CD4-positive, alpha-beta memory T cell (primary cell): ENCODE data around the gene STX18. TPM values are rescaled to one million over a fixed set of nuclear protein-coding genes. Genes with fewer than 3 reads are reported as not detected.
"Not testable (repeated sequence)": the region's sequence is repeated elsewhere in the genome, so short reads cannot be mapped to it uniquely, and the experiment has no call there.

ENCODE experiments used
- CTCF ChIA-PET: fragments of 350-600 bp; sonication (Branson Sonifier 250); formaldehyde crosslinking; loops from one replicate; lab custom pipeline; 2021; ENCODE audit warnings: inconsistent platforms; ENCODE audit not compliant: partially characterized antibody; lab: Charles Lee
- POLR2A ChIA-PET: fragments of 350-600 bp; sonication (Branson Sonifier 250); formaldehyde crosslinking; loops from one replicate; lab custom pipeline; 2021; ENCODE audit not compliant: partially characterized antibody; lab: Charles Lee
- DNase-seq, 5 donors: peaks; one replicate each; pipeline versions ENCODE4 v3.0.0 to v3.0.0-alpha.2; 2020 to 2022; ENCODE audit warnings: mixed read lengths in 1 of 5
- H3K27ac ChIP-seq: one replicate; pipeline ENCODE4 v1.7.0; 2013; ENCODE audit warnings: low read depth, low read length
- H3K27me3 ChIP-seq: 2 replicates; pipeline ENCODE4 v1.7.0; 2013; ENCODE audit warnings: mild to moderate bottlenecking, low read length, moderate library complexity; ENCODE audit not compliant: insufficient read depth
- H3K36me3 ChIP-seq: 2 replicates; pipeline ENCODE4 v1.7.0; 2013; ENCODE audit warnings: mild to moderate bottlenecking, low read length, moderate library complexity; ENCODE audit not compliant: insufficient read depth
- H3K4me1 ChIP-seq: 2 replicates; pipeline ENCODE4 v1.7.0; 2013; ENCODE audit warnings: mild to moderate bottlenecking, low read length, moderate library complexity; ENCODE audit not compliant: insufficient read depth
- H3K4me3 ChIP-seq, 2 donors: one replicate each; pipeline ENCODE4 v1.7.0; 2013; ENCODE audit warnings: low read length in 2 of 2, mild to moderate bottlenecking in 1 of 2
- H3K9me3 ChIP-seq, 2 donors: one replicate each; pipeline ENCODE4 v1.7.0; 2013; ENCODE audit warnings: low read length in 2 of 2, control low read depth in 1 of 2; ENCODE audit not compliant: control insufficient read depth in 1 of 2
- H3K27ac Mint-ChIP-seq, 7 donors: one replicate each; pipeline ENCODE4 v1.8.0; 2020 to 2021; ENCODE audit warnings: mixed read lengths in 7 of 7, mild to moderate bottlenecking in 6 of 7, inconsistent platforms in 3 of 7, moderate library complexity in 3 of 7
- H3K27me3 Mint-ChIP-seq, 2 donors: one replicate each; pipeline ENCODE4 v1.8.0; 2020 to 2021; ENCODE audit warnings: mixed read lengths in 2 of 2
- H3K36me3 Mint-ChIP-seq, 2 donors: one replicate each; pipeline ENCODE4 v1.8.0; 2020 to 2021; ENCODE audit warnings: mixed read lengths in 2 of 2, inconsistent platforms in 1 of 2, mild to moderate bottlenecking in 1 of 2
- H3K4me1 Mint-ChIP-seq, 4 donors: one replicate each; pipeline ENCODE4 v1.8.0; 2020 to 2021; ENCODE audit warnings: mixed read lengths in 4 of 4, mild to moderate bottlenecking in 1 of 4
- H3K4me3 Mint-ChIP-seq, 8 donors: one replicate each; pipeline ENCODE4 v1.8.0; 2020 to 2021; ENCODE audit warnings: mixed read lengths in 8 of 8, mild to moderate bottlenecking in 7 of 8, moderate library complexity in 6 of 8, inconsistent platforms in 3 of 8
- H3K9me3 Mint-ChIP-seq, 8 donors: one replicate each; pipeline ENCODE4 v1.8.0; 2020 to 2021; ENCODE audit warnings: mixed read lengths in 8 of 8, mild to moderate bottlenecking in 5 of 8, inconsistent platforms in 3 of 8, moderate library complexity in 1 of 8
- intact Hi-C: fragments of 100-400 bp; cut with micrococcal nuclease; formaldehyde crosslinking; loops from one replicate; pipeline ENCODE4 v1.15.1; 2023
- polyA plus RNA-seq, 2 donors: library from polyadenylated mRNA; unstranded; fragments of 300-500 nt; fragmentation: Illumina TruSeq; gene quantifications; one replicate each; pipeline ENCODE4 v1.2.3, GENCODE V29; 2021
- total RNA-seq, 2 experiments: library from RNA; stranded (reverse); gene quantifications; one replicate each; pipeline ENCODE4 v1.2.3, GENCODE V29; 2021

STX18 gene
- total and polyA plus RNA-seq, 4 experiments from 2014 or later = 25.6 to 34.5 (median 31.2) TPM

DNA sequence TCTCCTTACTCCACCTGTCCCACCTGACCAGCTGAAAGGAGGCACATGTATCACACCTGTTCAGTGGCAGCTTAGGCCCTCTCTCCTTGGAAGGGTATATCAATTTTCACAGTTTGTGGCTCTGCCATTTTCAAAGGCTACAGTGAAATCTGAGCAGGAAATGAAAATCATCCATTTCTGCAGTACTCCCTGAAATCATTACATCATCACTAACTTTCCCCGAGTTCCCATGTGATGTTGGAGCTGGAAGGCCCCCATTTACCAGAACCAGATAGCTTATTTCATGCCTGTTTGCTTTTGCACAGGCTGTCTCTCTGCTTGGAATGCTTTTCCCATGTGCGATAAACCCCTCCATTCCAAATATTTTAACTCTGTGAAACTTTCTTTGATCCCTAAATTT is 31.0 kb upstream of the STX18 start:
- H3K27me3 ChIP-seq = no peaks in the 10 kb centered on the region
- CTCF ChIA-PET = interaction anchor here (1.0 to 1.7 kb wide), 2 partner anchors 10 to 30 kb away, joined by 3 to 6 read pairs; partner anchors contain the start of gene STX18

GRCh38 chr4:4569861-4570260 is 28.0 kb upstream of the STX18 start:
- H3K27ac Mint-ChIP-seq, H3K27me3 ChIP-seq, H3K27ac ChIP-seq, H3K9me3 ChIP-seq, CTCF ChIA-PET, H3K27me3 Mint-ChIP-seq, H3K9me3 Mint-ChIP-seq, intact Hi-C loops, H3K36me3 ChIP-seq, H3K4me3 ChIP-seq, DNase-seq, POLR2A ChIA-PET, H3K4me3 Mint-ChIP-seq, H3K4me1 ChIP-seq: not testable (repeated sequence)
- Mint-ChIP-seq H3K36me3 (peaks cover 0 to 35% of the 10 kb centered on the region in 2 donors), H3K4me1 (peaks cover 6 to 14% (median 7%) of the 10 kb centered on the region in 4 donors)

More for the DNA sequence above, 31.0 kb upstream of the STX18 start:
- Mint-ChIP-seq H3K27me3 (no peaks in the 10 kb centered on the region), H3K4me1 (peaks cover 12 to 21% (median 13%) of the 10 kb centered on the region in 4 donors), H3K9me3 (peaks cover 0 to 4% (median 0%) of the 10 kb centered on the region in 8 donors), H3K36me3 (peaks cover 0 to 18% of the 10 kb centered on the region in 2 donors), H3K27ac (no peak overlapping the region), H3K4me3 (no peak overlapping the region)
- Histone ChIP-seq H3K27ac (no peak overlapping the region), H3K4me3 (no peak overlapping the region), H3K4me1 (peaks cover 9% of the 10 kb centered on the region), H3K9me3 (no peaks in the 10 kb centered on the region), H3K36me3 (no peaks in the 10 kb centered on the region)
- intact Hi-C loops = no loop called here
- POLR2A ChIA-PET = no interaction called here
- DNase-seq = no peak

GRCh38 chr4:4568806-4569427 is 27.1 kb upstream of the STX18 start:
- Mint-ChIP-seq H3K36me3 (peaks cover 4 to 38% of the 10 kb centered on the region in 2 donors), H3K4me1 (peaks cover 0 to 5% (median 0%) of the 10 kb centered on the region in 4 donors)
- POLR2A ChIA-PET = no interaction called here

DNA sequence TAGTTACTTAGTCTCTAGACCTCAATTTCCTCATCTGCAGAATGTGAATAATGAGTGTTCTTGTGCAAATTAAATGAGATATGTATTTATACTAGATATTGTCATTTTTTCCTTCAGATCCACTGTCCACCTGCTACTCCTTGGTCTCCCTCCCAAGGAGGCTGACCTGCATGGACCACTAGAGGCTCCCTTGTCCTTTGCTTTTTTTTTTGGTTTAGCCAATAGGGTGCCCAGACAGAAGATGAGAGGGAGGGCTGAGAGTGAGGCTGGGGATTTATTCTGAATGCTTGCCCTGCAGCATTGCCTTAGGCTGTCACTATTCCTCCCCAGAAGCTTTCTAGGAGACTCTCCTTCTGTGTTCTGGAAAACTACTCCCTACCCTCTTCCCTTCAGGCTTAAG is 24.5 kb upstream of the STX18 start:
- H3K4me1 ChIP-seq, POLR2A ChIA-PET: not testable (repeated sequence)

More at GRCh38 chr4:4568806-4569427, 27.1 kb upstream of the STX18 start:
- no peak overlapping the region for H3K4me3 Mint-ChIP-seq
- H3K9me3 ChIP-seq = no peaks in the 10 kb centered on the region
- CTCF ChIA-PET = no interaction called here
- H3K4me1 ChIP-seq = no peaks in the 10 kb centered on the region
- no peaks in the 10 kb centered on the region for H3K36me3 ChIP-seq
- no peaks in the 10 kb centered on the region for H3K9me3 Mint-ChIP-seq
- no peak overlapping the region for H3K4me3 ChIP-seq
- peak overlapping the region in 1 of 7 donors; percentile 17 for H3K27ac Mint-ChIP-seq
- no peak for DNase-seq
- H3K27me3 ChIP-seq = no peaks in the 10 kb centered on the region
- intact Hi-C loops = no loop called here
- no peaks in the 10 kb centered on the region for H3K27me3 Mint-ChIP-seq
- H3K27ac ChIP-seq = no peak overlapping the region

DNA sequence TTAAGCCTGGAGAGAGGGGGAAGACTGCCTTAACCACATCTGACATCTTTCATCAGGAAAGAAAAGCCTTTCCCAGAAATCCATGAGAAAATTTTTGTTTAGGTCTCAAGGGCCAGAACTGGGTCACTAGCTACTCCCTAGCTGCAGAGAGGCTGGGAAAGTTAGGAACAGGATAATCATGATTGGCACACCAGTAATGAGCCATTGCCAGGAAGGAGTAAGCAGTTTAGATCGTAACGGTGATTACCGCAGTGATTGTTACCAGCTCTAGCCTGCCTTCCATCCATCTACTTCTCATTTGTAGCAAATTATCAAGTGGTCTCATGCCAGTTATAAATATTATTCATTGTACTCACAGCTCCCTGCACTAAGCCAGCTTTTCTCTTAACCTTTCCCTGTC is 22.7 kb upstream of the STX18 start:
- intact Hi-C loops = no loop called here
- no peaks in the 10 kb centered on the region for H3K4me1 Mint-ChIP-seq
- H3K4me3 Mint-ChIP-seq = no peak overlapping the region
- Histone ChIP-seq H3K36me3 (no peaks in the 10 kb centered on the region), H3K27me3 (no peaks in the 10 kb centered on the region), H3K4me3 (no peak overlapping the region), H3K4me1 (no peaks in the 10 kb centered on the region), H3K27ac (no peak overlapping the region), H3K9me3 (no peaks in the 10 kb centered on the region)
- DNase-seq = no peak
- no peaks in the 10 kb centered on the region for H3K9me3 Mint-ChIP-seq
- H3K27me3 Mint-ChIP-seq = no peaks in the 10 kb centered on the region
- CTCF ChIA-PET = interaction anchor here (1.7 kb wide), 1 partner anchor 22 kb away, joined by 5 read pairs; no protein-coding TSS in a partner anchor
- H3K27ac Mint-ChIP-seq = no peak overlapping the region
- peaks cover 11 to 47% of the 10 kb centered on the region in 2 donors for H3K36me3 Mint-ChIP-seq
- POLR2A ChIA-PET = no interaction called here

More for the DNA sequence above, 24.5 kb upstream of the STX18 start:
- H3K4me3 ChIP-seq, H3K4me1 Mint-ChIP-seq, H3K36me3 ChIP-seq, H3K27me3 ChIP-seq, H3K4me3 Mint-ChIP-seq, H3K9me3 Mint-ChIP-seq, DNase-seq, H3K9me3 ChIP-seq, CTCF ChIA-PET, H3K27ac ChIP-seq, intact Hi-C loops, H3K27me3 Mint-ChIP-seq, H3K27ac Mint-ChIP-seq: not testable (repeated sequence)
- peaks cover 10 to 43% of the 10 kb centered on the region in 2 donors for H3K36me3 Mint-ChIP-seq

DNA sequence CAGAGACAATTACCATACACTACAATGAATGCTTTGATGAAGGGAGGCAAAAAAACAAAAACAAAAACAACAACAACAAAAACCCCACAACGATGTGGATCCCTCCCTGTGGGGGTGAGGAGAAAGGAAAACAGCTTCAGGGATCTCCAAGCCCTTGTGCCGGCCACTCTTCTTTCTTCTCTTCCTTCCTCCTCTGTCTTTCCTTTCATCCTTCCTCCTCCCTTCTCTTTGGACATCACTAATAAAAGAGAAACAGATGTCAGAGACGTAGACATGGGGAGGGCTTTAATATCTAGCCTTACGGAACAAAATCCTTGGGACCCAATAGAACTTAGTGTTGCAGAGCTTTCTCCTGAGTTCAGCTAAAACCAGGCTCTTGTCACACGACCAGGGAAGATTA is 18.8 kb upstream of the STX18 start:
- no peak overlapping the region for H3K27ac ChIP-seq
- H3K4me1 Mint-ChIP-seq = peaks cover 0 to 4% (median under 1%) of the 10 kb centered on the region in 4 donors
- H3K36me3 Mint-ChIP-seq = peaks cover 11 to 34% of the 10 kb centered on the region in 2 donors
- no peaks in the 10 kb centered on the region for H3K9me3 Mint-ChIP-seq
- DNase-seq = no peak
- no peaks in the 10 kb centered on the region for H3K9me3 ChIP-seq
- no peak overlapping the region for H3K27ac Mint-ChIP-seq
- intact Hi-C loops = no loop called here
- no peaks in the 10 kb centered on the region for H3K27me3 ChIP-seq
- no peak overlapping the region for H3K4me3 ChIP-seq
- ChIA-PET POLR2A (no interaction called here), CTCF (no interaction called here)
- no peaks in the 10 kb centered on the region for H3K27me3 Mint-ChIP-seq
- no peaks in the 10 kb centered on the region for H3K36me3 ChIP-seq
- no peak overlapping the region for H3K4me3 Mint-ChIP-seq
- no peaks in the 10 kb centered on the region for H3K4me1 ChIP-seq

GRCh38 chr4:4560136-4560535 is 18.3 kb upstream of the STX18 start:
- H3K4me1 ChIP-seq = no peaks in the 10 kb centered on the region
- Mint-ChIP-seq H3K27me3 (no peaks in the 10 kb centered on the region), H3K4me1 (peaks cover 0 to 4% (median under 1%) of the 10 kb centered on the region in 4 donors), H3K4me3 (no peak overlapping the region), H3K27ac (no peak overlapping the region), H3K9me3 (no peaks in the 10 kb centered on the region), H3K36me3 (peaks cover 14 to 29% of the 10 kb centered on the region in 2 donors)
- H3K4me3 ChIP-seq = no peak overlapping the region
- ChIA-PET POLR2A (no interaction called here), CTCF (no interaction called here)
- no peaks in the 10 kb centered on the region for H3K36me3 ChIP-seq
- no peaks in the 10 kb centered on the region for H3K27me3 ChIP-seq
- no peak overlapping the region for H3K27ac ChIP-seq
- intact Hi-C loops = no loop called here
- H3K9me3 ChIP-seq = no peaks in the 10 kb centered on the region
- DNase-seq = no peak
